GM12874 (cell line): Measurements from ENCODE around the gene C10orf90.

Experiments
- CTCF ChIP-seq: IDR thresholded peaks from 2 replicates; pipeline ENCODE4 v1.5.1; 2011; ENCODE audit warnings: low read depth, mild to moderate bottlenecking, control low read depth, low read length, moderate library complexity; ENCODE audit not compliant: insufficient read depth

The C10orf90 gene

GRCh38 chr10:126670056-126670894, at the start of gene C10orf90:
C10orf90 (minus strand) TSS chr10:126670693; CDS start chr10:126670480, 213 bp downstream.
- TF ChIP-seq CTCF: no peak

- no peak for TF ChIP-seq CTCF
These were observed 45.9 kb upstream of the C10orf90 start for GRCh38 chr10:126716366-126716765.

- no peak for TF ChIP-seq CTCF
These were observed 43.1 kb upstream of the C10orf90 start for GRCh38 chr10:126713594-126713993.

- TF ChIP-seq CTCF: no peak
These were observed 42.2 kb upstream of the C10orf90 start for GRCh38 chr10:126712681-126713080.

GRCh38 chr10:126705951-126706565, 35.6 kb upstream of the C10orf90 start:
- TF ChIP-seq CTCF: no peak

GRCh38 chr10:126705131-126705530, 34.6 kb upstream of the C10orf90 start:
- no peak for TF ChIP-seq CTCF

- no peak for TF ChIP-seq CTCF
These were observed 34.2 kb upstream of the C10orf90 start for GRCh38 chr10:126704649-126705048.
